ENCODE measurements around the gene OLFM3. TPM values are rescaled to one million over a fixed set of nuclear protein-coding genes. Genes with fewer than 3 reads are reported as not detected.

The OLFM3 gene
- total and polyA plus RNA-seq, 2 donors (not counting 3 experiments of a cell fraction or from before 2014, with no cell fraction given): not detected

- Histone ChIP-seq H3K9me3 (replicated peaks; ENCODE audit: control insufficient read depth, insufficient read depth, low read length) (no peaks in the 10 kb centered on the region), H3K9me1 (replicated peaks; ENCODE audit: control insufficient read depth, extremely low read depth, insufficient read depth, low read length) (no peaks in the 10 kb centered on the region), H4K20me1 (replicated peaks; ENCODE audit: control insufficient read depth, extremely low read depth, insufficient read depth, low read length) (no peaks in the 10 kb centered on the region), H3K36me3 (ENCODE audit: control insufficient read depth in 2 of 2, extremely low read depth in 1 of 2, insufficient read depth in 2 of 2, low read length in 2 of 2) (no peaks in the 10 kb centered on the region), H2AFZ (ENCODE audit: low read depth, low read length) (no peak overlapping the region), H3K79me2 (ENCODE audit: control insufficient read depth, insufficient read depth, low read length) (no peaks in the 10 kb centered on the region), H3K27ac (ENCODE audit: insufficient read depth, low read depth, low read length) (no peak overlapping the region), H3K4me1 (ENCODE audit: control insufficient read depth, extremely low read depth, insufficient read depth, low read length) (no peaks in the 10 kb centered on the region), H3K4me3 (replicated peaks in 1 of 3; ENCODE audit: insufficient read depth in 1 of 3, low read depth in 1 of 3, low read length in 3 of 3) (no peak overlapping the region), H3K27me3 (ENCODE audit: control insufficient read depth in 2 of 2, insufficient read depth in 2 of 2, low read length in 2 of 2) (no peaks in the 10 kb centered on the region), H3K4me2 (ENCODE audit: insufficient read depth, low read length) (no peak overlapping the region), H3K9ac (replicated peaks; ENCODE audit: extremely low read depth, insufficient read depth, low read length) (no peak overlapping the region)
- TF ChIP-seq POLR2A (IDR thresholded peaks at IDR 0.05; ENCODE audit: low read depth, low read length): no peak
- TF ChIP-seq FOS (IDR thresholded peaks at IDR 0.05; ENCODE audit: borderline replicate concordance, insufficient read depth, low read length): no peak
- no peak for TF ChIP-seq CTCF (IDR thresholded peaks at IDR 0.05; ENCODE audit: extremely low read depth in 1 of 2, insufficient read depth in 1 of 2, low read depth in 1 of 2, low read length in 2 of 2)
- TF ChIP-seq GATA2 (IDR thresholded peaks at IDR 0.05; ENCODE audit: insufficient read depth, insufficient read length, low read depth, low read length): no peak
- TF ChIP-seq EZH2 (IDR thresholded peaks at IDR 0.05; ENCODE audit: borderline replicate concordance, low read depth, low read length, severe bottlenecking): no peak
- no peak for TF ChIP-seq MYC (IDR thresholded peaks at IDR 0.05; ENCODE audit: low read depth, low read length)
- TF ChIP-seq, protein P1, sequence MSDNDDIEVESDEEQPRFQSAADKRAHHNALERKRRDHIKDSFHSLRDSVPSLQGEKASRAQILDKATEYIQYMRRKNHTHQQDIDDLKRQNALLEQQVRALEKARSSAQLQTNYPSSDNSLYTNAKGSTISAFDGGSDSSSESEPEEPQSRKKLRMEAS (IDR thresholded peaks at IDR 0.05; ENCODE audit: insufficient read depth, insufficient read length): no peak
- no peak for TF ChIP-seq POLR2AphosphoS5 (IDR thresholded peaks at IDR 0.05; ENCODE audit: insufficient read depth, low read depth, low read length)
- no peak for TF ChIP-seq JUN (IDR thresholded peaks at IDR 0.05; ENCODE audit: borderline replicate concordance, insufficient read depth, insufficient read length, low read depth)
- ChIA-PET POLR2A (no interaction called here), CTCF (no interaction called here)
- dilution Hi-C loops (cut with MboI; ENCODE audit: extremely low pct_ligation_motif_present, low sequenced_read_pairs) (no loop called here), intact Hi-C loops (cut with micrococcal nuclease) (no loop called here)
- FAIRE-seq (no peak), DNase-seq (ENCODE audit: low read depth, low spot score) (no peak)
- no TSS peak for BruUV-seq (replicated peaks)
Measured at GRCh38 chr1:101924700-101925099, 72.0 kb downstream of the OLFM3 start.

All from endothelial cell of umbilical vein (primary cell).